GM19324 (cell line): ENCODE measurements around the gene VNN1.
A peak's percentile ranks its signal among the peaks of the same experiment; 100 is the strongest.

Experiments used
- ATAC-seq: cut with Tn5 transposase; IDR thresholded peaks from one replicate; pipeline ENCODE4 v1.9.1; 2021; ENCODE audit warnings: mild to moderate bottlenecking, moderate library complexity; ENCODE audit not compliant: unreplicated experiment, low FRiP score

VNN1 gene, protein sequence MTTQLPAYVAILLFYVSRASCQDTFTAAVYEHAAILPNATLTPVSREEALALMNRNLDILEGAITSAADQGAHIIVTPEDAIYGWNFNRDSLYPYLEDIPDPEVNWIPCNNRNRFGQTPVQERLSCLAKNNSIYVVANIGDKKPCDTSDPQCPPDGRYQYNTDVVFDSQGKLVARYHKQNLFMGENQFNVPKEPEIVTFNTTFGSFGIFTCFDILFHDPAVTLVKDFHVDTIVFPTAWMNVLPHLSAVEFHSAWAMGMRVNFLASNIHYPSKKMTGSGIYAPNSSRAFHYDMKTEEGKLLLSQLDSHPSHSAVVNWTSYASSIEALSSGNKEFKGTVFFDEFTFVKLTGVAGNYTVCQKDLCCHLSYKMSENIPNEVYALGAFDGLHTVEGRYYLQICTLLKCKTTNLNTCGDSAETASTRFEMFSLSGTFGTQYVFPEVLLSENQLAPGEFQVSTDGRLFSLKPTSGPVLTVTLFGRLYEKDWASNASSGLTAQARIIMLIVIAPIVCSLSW

DNA sequence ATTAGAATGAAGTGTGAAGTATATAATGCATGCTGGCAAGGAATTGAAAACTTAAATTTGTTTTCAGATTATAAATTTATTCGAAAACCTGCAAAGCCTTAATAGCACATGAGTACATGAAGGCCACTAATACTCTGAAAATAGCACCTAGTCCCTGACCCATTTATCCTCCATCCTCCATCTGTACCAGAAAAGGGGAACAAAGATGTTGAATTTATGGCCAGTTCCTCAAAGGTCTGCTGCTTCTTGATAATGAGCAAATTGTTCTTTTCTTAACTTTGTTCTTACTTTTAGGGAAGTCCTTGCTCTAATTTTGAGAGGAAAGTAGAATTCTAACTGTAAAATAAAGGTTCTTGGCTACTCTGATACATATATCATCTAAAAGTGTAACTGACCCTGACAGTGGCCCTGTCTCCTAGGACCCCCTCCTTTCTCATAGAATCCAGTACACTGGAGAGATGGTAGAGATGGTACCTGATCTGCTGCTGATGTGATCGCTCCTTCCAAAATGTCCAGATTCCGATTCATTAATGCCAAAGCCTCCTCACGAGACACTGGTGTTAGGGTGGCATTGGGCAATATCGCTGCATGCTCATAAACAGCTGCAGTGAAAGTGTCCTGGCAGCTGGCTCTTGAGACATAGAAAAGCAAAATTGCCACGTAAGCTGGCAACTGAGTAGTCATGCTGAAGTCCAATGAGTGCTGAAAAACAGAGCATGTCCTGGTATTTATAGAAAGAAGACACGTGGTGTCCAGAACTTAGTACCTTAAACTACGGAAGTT is at the start of gene VNN1:
VNN1 (minus strand) TSS at position 704 of the 783 bp plus-strand sequence; CDS start at position 684, 20 bp downstream.
- no peak for ATAC-seq

DNA sequence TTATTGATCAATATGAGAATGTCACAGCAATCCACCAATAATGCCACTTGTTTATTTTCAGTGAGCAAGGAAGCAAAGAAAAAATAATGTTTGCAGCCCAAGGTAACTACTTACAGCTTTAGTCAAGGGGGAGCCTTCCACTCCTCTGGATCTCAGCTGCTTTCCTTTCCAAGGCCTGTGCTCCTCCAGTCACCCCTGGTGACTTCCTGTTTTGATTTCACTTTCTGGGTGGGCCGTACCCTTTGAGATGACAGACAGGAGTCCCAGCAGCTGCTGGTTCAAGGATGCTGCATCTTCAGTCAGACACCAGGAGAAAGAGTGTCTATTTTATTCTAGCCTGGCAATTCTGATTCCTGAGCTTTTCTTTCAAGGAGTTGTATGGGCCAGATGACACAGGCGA is 49.4 kb upstream of the VNN1 start:
- peak; percentile 92 for ATAC-seq

DNA sequence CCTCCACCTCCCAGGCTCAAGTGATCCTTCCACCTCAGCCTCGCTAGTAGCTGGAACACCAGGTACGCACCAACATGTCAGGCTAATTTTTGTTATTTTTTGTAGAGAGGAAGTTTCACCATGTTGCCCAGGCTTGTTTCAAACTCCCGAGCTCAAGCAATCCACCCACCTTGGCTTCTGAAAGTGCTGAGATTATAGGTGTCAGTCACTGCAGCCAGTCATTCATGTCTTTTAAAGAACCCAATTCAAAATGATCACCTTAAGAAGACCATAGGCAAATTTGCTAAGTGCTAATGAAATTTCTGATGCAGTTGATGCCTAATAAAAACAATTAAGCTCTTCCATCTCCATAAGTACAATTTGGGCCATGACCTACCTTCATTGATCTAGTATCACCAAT is 46.4 kb upstream of the VNN1 start:
- no peak for ATAC-seq

DNA sequence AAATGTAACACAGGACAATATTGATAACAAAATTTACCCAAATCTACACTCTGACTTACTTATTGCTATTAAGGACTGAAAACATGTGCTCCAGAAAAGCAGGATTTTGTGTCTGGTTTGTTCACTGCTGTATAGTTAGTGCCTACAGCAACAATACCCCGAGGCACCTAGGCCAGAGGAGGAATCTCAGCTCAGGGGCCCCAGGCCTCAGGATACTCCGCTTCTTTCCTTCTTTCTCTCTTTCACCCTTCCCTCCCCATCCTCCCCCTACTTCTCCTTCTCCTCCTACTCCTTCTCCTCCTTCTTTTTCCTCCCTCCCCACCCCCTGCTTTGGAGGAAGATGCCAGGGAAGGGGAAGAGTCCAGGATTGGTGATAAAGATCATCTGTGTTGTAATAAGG is 44.8 kb upstream of the VNN1 start:
- no peak for ATAC-seq

DNA sequence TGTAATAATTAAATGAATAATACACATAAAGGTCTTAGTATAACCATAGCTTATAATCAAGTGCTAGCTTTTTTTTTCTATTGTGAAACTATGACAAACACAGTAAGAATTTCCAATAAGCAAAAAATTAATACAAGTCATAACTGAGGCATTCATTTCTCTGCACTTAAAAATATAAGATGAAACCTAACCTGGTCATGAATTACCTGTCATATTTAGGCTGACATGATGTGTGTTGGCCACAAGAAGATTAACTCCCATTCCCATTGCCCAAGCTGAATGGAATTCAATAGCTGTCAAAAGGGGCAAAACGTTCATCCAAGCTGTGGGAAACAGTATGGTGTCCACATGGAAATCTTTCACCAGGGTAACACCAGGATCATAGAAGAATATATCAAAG is 38.4 kb upstream of the VNN1 start:
- ATAC-seq = no peak

DNA sequence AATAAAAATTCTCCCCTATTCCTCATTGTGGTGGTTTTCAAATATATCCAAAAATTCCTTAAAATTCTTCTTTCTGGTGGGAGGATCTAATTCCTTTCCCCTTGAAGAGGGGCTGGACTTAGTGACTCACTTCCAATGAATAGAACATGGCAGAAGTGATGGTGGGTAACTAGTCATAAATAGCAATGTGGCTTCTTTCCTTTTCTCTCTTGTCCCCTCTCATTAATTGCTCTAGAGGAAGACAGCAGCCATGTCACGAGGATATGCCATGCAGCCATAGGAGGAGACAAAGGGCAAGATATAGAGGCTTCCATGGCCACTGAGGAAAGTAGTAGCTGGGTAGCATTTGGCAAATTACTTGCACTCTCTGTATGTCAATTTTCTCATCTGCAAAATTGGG is 38.0 kb upstream of the VNN1 start:
- no peak for ATAC-seq

DNA sequence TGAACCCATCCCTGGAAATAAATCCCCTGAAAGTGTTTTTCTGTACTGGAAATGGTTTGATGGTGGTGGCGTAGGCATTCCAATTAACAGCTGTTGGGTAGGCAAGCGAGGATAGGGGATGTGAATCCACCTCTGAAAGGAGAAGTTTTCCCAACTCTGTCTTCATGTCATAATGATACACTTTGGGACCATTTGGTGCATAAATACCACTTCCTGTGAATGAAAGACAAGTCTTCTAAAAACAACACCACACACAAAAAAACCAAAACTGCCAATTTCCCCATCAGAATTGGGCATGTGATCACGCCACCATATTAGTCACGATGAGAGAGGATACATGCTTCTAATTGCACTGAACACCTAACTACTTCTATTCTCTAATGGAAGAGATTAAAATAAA is 37.5 kb upstream of the VNN1 start:
- peak; percentile 23 for ATAC-seq

DNA sequence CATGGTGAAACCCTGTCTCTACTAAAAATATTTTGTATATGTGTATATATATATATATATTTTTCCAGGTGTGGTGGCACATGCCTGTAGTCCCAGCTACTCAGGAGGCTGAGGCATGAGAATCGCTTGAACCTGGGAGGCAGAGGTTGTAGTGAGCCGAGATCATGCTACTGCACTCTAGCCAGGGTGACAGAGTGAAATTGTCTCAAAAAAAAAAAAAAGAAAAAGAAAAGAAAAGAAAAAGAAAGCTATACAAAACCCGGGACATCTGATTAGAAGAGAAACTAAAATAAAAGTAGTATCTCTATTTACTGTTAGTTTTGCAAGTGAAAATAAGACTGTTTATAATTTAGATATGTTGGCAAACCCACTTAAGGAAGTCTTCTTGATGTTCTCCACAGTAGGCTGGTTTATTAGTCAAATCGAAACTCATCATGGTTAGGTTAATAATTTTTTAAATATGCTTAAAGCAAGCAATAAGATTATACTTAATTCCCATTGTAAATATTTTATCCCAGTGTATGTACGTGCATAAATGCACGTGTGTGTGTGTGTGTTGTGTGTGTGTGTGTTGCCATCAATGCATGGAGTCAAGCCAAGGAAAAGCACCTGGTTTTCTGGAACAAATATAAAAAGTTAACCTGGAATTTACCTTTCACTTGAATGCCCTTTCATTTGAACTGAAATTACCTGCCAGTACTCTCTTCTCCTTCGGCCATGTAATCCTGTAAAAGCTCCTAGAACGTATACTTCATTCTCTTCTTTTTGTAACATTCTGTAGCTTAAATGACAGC is 36.8 kb upstream of the VNN1 start:
- ATAC-seq = peak; percentile 78

DNA sequence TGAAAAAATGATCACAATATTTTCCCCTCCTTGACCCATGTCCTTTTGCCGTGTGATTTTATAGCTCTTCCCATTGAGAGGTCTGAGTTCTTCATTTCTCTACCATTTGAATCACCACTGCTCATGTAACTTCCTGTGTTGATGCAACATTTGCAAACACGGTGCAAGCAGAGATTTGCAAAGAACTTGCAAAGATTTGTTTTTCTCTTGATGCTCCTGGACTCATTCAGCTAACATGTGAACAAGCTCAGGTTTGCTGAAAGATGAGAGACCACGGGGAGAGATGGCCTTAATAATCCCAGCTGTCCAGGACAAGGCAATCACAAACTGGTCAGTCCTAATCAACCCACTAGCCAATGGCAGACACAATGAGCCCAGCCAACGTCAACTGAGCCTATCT is 35.3 kb upstream of the VNN1 start:
- no peak for ATAC-seq

DNA sequence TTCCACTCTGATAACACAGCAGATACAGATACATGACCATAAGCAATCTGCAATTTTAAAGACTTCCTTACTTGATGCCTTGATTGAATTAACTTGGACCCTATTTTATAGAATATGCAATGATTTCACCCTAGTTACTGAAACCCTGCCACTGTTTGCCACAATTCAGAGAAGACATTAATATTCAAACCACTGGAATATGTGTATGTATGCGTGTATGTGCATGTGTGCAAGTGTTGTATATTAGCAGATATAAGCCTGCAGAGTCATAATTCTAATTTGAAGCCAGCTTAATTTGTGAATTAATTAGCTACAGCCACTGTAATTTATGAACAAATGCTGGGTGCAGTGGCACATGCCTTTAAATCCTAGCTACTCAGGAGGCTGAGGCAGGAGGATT is 34.6 kb upstream of the VNN1 start:
- ATAC-seq = no peak

DNA sequence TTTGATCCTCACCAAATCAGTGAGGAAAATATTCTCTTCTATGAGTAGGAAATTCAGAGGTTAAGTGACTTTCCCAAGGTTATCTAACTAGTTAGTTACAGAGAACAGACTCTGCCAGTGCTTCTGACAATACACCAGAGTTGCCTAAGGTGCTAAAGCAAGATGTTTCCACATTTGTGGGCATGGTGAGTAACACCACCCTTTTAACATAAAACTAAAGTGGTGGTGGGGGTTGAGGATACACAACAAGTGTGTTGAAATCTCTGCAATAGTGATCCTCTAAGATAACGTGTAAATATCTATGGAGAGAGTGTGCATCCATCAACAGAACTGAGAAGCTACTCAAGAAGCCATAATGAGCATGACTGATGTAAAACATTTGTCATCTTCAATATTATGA is 32.2 kb upstream of the VNN1 start:
- no peak for ATAC-seq

DNA sequence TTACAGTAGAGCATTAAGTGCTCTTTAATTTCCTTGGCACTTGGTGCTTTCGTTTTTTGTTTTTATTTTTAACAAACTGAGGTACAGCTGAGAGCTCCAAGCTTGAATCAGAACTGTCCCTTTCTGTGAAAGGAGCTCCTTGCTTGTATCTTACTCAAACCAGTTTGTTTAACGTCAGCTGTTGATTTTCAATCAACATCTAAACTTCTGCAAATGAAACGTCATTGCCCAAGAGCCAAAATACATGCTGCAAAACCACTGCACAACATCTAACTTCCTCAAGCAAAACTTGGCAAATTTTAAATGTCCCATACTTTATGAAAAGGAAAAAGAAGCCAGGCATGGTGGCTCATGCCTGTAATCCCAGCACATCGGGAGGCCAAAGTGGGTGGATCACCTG is 28.6 kb upstream of the VNN1 start:
- no peak for ATAC-seq

DNA sequence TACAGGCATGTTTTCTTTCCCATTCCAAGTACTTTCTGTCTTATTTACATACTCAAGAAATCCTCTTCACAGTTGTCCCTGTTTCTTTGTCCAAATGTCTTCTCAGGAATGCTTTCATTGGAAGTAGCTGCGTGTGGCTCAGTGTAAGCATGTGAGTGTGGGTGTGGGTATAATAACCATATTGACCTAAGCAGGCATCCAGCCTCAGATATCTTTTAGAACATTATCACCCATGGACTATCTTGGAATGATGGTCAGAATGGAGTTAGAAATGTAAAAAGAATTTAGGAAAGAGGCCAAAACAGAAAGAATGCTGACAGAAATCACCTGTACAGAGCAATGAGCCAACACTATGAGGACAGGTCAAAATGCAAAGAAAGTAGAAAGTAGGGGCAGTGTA is 27.4 kb upstream of the VNN1 start:
- ATAC-seq = no peak

DNA sequence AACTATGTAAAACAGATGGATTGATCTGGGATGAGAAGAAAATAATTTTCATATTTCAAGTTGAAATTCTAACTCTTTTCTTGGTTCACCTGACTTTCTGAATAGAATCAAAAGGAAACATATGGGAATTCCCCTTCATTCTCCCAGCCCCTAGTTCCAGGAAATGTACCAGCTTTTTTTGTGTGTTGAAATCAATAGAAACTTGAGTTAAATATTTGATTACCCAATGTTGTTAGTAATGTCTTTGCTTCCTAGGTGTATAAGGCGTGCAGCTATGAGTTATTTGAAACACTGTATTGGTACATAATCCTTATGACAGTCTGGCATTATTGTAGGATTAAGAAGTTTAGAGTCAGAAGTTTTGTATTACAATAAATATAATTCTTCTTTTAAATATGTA is 22.4 kb upstream of the VNN1 start:
- no peak for ATAC-seq

DNA sequence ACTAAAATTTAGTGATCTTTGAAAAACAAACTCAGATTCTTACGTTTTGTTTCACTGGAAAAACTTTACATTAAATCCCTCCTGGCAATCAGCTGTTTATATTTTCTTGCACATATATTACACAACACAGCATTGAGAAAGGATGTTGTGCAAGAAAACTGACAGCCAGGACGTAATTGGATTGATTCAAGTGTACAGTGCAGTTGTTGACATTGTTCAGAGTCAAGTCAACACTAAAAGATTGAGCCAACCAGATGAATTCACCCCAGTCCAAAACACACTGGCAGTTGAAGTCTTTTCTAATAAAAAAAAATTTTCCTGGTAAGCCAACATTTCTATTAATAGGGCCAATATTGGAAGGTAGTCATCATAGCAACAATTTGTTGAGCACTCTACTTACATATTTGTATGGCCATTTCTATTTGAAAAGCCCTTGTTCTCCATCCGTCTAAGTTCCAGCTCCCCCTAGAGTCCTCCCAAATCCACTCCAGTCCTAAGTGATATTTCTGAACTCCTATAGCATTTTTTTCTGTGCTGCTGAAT is 20.9 kb upstream of the VNN1 start:
- ATAC-seq = no peak

DNA sequence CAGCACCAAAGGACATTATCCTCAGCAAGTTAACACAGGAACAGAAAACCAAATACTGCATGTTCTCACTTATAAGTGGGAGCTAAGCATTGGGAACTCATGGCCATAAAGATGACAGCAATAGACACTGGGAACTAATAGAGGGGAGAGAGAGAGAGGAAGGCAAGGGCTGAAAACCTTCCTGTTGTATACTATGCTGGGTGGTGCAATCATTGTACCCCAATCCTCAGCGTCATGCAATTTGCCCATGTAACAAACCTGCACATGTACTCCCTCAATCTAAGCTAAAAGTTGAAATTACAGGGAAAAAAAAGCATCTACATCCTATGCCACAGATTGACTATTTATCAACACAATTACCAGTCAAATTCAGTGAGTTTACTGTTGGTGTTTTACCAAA is 20.0 kb upstream of the VNN1 start:
- no peak for ATAC-seq

DNA sequence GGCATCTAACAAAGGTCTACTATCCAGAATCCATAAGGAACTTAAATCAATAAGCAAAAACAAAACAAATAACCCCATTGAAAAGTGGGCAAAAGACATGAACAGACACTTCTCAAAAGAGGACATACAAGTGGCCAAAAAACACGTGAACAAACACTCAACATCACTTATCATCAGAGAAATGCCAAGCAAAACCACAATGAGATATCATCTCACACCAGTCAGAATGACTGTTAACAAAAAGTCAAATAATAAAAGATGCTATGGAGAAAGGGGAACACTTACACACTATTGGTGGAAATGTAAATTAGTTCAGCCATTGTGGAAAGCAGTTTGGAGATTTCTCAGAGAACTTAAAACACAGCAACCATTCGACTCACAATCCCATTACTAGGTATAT is 19.4 kb upstream of the VNN1 start:
- ATAC-seq = no peak

DNA sequence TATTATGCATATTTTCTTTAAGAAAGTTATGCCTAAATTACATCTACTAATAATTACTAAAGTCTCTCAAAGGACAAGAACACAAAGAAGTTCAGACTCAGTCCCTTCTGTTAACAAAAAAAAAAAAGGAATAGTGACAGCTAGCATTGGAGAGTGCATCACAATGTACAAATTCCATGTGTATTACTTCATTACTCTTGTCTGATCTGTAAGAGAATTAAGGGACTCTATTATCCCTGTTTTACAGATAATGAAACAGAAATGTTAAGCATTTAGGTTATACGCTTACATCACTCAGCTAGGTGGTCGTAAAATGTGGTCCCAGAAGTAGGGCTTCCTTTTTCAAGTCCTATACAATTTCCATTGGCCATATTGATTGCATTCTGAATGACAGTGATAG is 17.2 kb upstream of the VNN1 start:
- no peak for ATAC-seq

DNA sequence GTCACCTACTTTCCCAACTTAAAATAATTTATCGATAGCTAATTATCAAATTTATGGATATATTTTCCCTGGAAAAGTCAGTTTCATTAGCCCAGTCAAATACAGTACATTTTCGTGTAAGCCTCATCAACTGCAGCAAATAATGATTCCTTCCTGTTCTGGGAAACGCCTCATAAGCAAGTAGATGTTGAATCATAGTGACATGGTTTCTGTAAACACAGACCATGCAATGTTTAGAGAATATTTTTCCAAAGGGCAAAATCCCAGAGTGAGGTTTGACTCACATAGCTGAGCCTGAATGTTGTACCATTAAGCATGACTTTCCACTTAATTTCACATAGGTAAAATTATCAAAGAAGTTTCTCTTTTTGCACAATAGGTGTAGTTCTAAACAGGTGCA is 16.7 kb upstream of the VNN1 start:
- ATAC-seq = no peak

DNA sequence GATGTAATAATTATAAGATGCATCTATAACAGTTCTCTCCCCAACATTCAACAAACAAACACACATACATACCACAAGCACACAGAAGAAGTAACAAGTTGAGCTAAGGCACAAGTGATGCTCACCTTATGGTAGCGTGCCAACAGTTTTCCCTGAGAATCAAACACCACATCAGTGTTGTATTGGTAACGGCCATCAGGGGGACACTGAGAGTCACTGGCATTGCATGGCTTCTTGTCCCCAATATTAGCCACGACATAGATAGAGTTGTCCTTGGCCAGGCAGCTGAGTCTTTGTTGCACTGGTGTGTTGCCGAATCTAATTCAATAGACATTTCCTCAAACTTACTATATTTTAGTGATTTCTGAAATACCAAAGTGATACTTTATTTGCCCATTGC is 14.8 kb upstream of the VNN1 start:
- ATAC-seq = no peak

DNA sequence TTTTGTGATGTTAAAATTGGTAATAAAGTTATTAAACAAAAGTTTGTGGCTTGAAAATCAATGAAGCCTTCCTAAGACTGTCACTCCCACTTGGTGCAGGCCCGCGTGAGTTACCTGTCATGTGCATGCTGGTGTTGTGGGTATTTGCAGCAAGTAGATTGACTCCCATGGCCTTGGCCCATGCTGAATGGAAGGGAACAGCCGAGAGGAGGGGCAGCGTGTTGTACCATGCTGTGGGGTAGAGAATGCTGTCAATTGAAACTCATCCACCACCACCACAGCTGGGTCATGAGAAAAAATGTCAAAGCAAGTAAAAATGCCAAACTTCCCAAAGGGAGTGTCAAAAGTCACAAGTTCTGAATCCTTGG is 12.7 kb upstream of the VNN1 start:
- no peak for ATAC-seq
